ENCODE results near the gene MAPK8IP3.
"Not testable (repeated sequence)": the region's sequence is repeated elsewhere in the genome, so short reads cannot be mapped to it uniquely, and the experiment has no call there.

Gene MAPK8IP3

DNA sequence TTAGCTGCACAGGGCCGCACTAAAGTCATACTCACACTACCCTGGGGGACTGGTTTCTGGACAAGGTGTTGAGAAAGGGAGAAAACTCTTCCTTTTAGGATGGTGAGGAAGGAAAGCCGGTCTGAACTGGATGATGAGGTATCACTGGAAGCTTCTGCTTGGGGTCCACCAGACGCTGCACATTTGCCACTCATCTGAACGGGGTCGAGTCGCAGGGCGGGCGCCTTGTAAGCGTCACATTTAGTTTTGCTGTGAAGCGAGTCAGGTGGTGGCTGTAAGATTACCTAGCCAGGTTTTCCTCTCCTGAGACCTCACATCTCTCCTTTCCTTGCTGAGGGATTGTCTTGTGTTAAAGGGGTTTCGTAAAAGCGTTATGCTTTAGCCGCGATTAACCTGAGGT, 25.6 kb upstream of the MAPK8IP3 start:
- DNase-seq = no peak

DNA sequence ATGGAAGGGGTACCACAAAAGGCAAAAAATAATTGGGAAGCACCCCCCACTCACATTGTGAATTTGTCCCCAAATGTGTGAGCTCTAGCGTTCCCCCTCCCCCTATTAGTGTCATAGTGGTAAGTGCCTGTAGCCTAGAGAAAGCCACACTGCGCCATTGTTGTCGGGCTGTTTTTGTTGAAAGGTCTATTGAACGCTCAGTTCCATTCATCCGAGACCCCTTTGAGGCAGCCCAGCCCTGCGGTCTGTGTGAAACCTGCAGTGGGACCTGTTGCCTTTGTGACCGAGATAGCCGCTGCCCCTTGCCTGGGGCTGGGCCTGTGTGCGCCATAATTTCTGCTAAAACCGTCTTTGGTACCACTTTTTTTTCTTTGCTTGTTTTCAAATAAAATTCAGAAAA, 25.0 kb upstream of the MAPK8IP3 start:
- no peak for DNase-seq

DNA sequence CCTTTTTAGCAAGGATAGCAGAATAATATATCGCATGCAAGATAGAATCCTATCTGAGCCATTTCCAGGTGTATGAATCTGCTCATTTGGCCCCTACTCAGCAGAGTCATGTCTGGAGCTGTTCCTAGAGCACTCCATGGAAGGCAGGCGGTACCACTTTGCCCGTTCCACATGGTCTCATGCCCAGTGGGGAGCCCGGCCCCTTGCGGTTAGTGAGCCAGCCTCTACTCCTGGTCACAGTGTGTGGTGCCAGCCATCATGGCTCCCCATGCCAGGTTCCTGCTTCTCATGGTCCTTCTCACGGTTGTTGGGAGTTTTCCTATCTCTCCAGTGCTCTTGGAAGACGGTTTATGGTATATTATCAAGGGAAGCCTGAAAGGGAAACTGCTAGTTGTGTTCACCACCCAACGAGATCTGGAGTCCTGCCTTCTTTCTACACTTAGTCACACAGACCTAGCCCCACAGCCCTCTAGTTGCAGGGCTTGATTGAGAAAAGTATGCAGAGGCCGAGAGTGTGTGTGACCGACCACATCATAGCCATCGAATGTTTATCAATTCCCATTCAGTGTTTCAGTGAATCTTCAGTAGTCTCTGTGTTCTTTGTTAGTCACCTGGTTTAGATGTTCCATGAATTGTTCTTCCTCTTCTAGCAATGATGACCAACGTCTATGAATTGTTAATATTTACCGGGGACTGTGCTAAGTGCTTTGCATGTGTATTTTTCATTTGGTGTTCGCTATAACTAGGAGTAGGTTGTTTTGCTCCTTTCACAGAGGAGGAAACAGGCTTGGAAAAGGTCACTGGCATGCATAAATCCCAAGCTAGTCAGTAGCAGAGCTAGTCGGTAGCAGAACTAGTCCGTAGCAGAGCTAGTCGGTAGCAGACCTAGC, 18.3 kb upstream of the MAPK8IP3 start:
- no peak for DNase-seq

DNA sequence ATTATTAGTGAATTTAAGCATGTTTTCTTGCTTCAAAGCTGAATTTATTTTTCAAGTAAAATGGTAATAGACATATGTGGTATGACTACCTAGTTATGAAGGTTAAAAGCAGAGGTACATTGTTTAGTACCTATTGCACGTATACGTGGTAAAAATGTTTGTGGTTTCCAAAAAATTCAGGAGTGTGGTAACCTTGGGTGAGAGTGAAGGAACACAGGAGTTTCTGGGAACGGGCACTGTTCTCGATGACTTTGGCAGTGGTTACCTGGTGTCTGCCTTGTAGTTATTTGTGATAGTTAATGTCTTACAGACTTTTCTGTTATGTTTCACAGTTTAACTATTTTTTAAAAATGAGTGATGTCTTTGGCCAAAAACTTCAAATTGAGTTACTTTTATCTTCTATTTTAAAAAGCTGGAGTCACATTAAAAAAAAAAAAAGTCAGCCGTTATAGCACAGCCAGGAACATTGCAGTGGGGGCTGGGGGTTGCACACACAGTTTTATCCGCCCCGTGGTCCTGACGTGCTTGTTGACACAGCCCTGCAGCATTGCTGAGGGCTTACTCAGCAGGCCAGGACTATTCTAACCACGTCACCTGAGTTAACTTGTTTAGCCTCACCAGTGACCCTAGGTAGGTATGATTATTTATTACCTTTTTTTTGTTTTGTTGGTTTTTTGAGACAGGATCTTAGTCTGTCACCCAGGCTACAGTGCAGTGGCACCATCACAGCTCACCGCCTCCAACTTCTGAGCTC, 17.0 kb upstream of the MAPK8IP3 start:
- DNase-seq = no peak

DNA sequence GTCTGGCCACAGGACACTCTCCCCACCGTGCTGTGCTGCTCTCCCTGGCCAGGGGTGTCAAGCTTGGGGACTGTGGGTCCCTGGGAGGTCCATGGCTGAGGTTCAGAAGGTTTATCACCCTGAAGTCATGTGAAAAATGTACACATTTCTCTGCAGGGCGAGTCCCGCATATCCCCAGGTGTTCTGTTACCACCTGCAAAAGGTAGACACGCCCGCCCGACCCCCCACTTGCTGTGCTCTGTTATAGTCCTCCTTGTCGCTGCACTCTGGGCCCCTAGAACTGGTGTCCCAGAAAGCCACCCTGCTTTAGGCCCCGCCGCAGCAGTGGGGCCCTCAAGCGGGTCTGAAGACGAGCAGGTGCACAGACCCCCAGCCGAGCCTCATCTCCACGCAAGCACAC, 16.1 kb upstream of the MAPK8IP3 start:
- DNase-seq = no peak

DNA sequence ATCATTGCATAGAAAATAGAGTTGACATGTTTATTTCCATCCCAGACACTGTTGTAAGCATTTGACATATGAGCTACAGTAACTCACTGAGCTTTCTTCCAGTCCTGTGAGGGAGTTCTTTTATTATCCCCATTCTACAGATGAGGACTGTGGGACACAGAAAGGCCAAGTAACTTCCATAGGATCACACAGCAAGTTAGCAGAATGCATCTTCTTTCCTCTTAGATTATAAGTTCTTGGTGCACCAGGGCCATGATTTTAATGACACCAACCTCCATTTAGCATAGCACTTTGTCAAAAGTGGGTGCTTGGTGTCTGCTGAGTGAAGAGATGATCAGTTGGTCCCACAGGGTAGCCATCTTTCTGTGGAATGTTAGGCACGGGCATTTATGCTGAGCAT, 15.2 kb upstream of the MAPK8IP3 start:
- no peak for DNase-seq

DNA sequence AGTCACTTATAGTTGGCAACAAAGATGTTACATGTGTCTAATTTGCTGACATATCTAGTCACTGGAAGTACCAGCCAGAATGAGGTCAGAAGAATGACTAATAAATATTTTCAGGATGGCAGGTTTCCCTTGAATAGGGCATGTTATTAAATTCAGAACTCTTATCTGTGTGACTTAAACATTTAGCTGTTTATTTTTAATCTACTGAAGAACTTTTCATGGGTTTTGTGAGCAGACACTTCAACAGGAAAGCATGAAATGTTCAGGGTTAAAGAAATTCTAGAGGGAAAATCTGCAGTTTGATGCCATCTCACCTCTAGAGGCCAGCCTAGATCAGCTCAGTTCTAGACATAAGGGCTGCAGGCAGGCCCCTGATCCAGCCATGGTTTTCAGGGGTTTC, 14.7 kb upstream of the MAPK8IP3 start:
- DNase-seq = no peak

DNA sequence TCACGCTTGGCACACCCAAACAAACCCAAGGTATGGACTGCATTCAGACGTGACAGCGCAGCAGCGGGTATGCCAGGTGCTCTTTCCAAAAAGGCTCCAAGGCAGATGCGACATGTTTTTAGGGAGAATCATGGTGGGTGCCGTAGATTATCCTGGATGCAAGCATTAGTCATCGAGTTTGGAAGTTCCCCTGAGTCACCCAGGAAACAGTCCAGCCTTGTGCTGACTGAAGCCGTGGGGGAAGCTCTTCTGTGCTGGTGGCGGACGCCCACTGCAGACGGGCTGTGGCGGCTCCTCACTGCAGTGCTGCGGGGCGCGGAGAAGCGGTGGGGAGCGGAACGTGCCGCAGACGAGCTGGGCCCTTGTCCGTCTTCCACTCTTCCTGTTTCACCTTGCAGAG, 14.0 kb upstream of the MAPK8IP3 start:
- DNase-seq = no peak

DNA sequence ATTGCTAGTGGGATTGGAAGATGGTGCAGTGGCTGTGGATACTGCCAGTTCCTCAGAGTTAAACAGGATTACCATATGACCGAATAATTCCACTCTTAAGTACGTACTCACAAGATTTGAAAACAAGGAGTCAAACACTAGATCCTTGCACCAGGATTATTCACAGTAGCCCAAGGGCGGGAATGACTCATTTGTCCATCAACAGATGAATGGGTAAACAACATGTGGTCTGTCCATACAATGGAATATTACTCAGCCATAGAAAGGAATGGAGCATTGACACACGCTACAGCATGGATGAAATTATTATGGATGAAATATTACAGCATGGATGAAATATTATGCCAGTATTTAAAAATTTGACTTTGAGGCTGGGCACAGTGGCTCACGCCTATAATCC, 9.1 kb upstream of the MAPK8IP3 start:
- no peak for DNase-seq

DNA sequence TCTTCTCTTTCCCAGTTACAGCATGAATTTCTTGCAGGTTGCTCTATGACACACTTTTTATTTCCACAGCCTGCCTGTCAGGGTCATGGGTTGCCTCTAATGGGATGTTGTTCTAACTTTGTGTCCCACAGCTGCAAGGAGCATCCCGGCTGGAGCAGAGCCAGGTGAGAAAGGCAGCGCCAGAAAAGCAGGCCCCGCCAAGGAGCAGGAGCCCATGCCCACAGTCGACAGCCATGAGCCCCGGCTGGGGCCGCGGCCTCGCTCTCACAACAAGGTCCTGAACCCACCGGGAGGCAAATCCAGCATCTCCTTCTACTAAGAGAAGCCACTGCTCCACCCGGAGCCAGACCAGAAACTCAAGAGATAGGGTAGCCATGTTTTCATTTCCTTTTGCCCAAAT, 7.3 kb upstream of the MAPK8IP3 start:
- DNase-seq = no peak

DNA sequence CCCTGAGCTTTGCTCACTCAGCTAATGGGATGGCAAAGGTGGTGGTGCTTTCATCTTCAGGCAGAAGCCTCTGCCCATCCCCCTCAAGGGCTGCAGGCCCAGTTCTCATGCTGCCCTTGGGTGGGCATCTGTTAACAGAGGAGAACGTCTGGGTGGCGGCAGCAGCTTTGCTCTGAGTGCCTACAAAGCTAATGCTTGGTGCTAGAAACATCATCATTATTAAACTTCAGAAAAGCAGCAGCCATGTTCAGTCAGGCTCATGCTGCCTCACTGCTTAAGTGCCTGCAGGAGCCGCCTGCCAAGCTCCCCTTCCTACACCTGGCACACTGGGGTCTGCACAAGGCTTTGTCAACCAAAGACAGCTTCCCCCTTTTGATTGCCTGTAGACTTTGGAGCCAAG, 5.7 kb upstream of the MAPK8IP3 start:
- no peak for DNase-seq

DNA sequence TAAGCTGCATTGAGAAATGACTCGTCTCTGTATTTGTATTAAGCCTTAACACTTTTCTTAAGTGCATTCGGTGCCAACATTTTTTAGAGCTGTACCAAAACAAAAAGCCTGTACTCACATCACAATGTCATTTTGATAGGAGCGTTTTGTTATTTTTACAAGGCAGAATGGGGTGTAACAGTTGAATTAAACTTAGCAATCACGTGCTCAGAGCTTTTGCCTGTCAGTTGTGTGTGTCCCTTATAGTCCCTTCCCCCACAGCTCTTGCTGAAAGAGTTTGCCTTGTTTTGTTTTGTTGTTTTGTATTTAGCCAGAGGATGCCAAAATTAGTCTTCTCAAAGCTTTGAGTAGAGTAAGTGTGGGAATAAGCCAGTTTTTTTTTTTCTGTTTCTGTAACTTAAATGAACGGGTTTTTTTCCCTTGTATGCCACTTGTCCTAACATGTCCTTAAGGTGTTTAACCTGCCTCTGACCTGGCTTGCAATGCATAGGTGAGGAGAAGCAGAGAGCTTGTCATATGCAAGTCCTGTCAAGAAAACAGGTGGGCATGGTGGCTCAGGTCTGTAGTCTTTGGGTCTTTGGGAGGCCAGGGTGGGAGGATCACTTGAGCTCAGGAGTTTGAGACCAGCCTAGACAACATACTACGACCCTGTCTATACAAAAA, 4.6 kb upstream of the MAPK8IP3 start:
- no peak for DNase-seq

DNA sequence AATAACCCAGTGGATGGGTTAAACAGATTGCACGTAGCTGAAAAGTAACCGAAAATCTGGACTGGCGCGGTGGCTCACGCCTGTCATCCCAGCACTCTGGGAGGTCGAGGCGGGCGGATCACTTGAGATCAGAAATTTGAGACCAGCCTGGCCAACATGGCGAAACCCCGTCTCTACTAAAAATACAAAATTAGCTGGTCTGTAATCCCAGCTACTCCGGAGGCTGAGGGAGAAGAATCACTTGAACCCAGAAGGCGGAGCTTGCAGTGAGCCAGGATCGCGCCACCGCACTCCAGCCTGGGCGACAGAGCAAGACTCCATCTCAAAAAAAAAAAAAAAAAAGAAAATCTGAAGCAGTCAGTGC, 689 bp upstream of the MAPK8IP3 start:
- not testable (repeated sequence) for DNase-seq

DNA sequence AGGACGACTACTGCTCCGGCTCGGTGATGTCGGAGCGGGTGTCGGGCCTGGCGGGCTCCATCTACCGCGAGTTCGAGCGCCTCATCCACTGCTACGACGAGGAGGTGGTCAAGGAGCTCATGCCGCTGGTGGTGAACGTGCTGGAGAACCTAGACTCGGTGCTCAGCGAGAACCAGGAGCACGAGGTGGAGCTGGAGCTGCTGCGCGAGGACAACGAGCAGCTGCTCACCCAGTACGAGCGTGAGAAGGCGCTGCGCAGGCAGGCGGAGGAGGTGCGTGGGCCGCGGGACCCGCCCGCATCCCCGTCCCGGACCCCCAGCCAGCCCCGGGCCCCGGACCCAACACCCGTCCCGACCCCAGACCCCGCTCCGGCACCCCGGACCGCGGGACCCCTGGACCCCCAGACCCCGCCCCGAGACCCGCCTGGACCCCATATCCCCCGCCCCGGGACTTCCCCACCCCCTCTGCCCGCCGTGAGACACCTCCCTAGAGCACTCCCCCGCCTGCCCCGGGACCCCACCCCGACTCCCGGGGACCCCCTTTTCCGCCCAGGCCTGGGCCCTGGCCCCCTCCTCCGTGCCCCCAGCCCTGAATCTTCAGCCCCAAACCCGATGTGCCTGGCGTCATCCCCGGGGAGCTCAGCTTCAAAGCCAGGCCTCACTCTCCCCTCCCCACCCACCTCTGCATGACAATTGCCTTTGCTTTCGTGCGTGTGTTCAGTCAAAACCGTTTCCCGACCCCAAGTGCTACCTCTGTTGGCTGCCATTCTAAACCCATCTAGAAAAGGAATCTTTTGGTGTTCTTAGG, 594 bp downstream of the MAPK8IP3 start:
- no peak for DNase-seq

DNA sequence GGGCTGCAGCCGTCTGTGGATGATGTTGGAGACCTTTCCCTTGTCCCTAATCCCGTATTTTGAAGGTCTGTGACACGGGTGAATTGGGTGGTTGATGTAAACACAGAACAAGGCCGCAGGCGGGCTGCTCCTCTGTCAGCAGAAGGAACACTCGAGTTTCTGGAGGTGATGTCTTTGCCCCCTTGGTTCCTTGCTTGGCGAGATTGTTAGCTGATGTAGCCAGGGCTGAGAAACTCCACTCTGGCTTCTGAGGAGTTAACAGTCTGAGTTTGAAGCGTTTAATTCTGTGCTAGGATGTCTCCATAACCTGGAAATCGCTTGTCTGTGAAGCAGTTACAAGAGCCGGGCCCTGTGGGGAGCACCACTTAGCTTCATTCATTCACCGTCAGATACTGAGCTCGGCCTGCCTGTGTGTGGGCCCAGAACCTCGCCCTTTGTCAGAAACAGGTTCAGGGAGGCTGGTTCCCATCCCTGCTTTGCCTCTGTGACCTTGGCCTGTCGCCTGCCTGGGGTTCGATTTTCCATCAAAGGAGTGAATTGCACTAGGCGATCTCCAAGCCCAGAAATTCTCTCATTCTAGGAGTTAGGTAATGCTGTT, 1.3 kb downstream of the MAPK8IP3 start:
- DNase-seq = peak; percentile 63

DNA sequence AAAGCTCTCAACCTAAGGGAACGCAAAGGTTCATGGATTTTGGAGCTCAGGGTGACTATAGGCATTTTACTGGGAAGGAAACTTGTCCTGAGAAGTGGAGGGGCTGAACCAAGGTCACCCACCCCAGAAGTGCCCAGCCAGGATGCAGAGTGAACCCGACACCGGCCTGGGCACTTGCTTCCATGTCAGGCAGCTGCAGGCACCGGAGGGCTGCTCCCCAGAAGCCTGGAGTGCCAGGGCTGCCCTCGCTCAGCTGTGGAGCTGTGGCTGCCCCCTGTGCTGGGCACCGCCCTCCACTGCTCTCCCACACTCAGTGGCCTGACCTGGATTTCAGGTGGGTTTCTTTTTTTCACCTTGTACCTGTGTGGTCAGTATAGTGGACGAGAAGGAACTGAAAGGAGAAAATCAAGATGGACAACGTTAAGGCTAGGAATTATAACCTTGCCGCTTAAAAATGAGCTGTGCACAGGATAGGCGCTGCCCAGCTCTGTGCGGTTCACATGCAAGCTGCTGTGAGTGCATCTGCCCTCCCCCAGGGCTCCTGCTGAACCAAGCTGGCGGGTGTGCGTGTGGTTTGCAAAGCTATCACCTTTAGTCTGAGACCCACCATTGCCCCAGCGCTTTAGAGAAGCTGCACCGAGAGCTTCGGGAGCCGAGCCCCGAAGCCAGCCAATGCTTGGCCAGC, 2.2 kb downstream of the MAPK8IP3 start:
- DNase-seq = no peak

DNA sequence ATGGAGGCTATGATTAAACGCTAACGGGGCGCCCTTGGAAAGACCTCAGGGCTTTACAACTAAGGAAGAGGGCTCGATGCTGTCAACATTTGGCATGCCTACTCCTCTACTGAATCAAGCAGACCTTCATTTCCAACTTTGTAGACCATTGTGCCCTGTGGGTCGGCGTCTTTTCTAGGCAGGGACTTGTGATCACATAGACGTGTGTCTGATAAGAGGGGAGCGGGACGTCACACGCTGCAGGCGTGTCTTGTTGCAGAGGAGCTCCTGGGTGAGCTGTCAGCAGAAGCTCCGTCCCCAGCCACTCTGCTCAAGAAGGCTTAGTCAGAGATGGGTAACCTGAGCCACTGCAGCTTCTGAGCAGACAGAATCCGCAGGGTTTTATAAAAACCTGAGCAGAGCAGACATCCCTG, 2.8 kb downstream of the MAPK8IP3 start:
- DNase-seq = no peak

DNA sequence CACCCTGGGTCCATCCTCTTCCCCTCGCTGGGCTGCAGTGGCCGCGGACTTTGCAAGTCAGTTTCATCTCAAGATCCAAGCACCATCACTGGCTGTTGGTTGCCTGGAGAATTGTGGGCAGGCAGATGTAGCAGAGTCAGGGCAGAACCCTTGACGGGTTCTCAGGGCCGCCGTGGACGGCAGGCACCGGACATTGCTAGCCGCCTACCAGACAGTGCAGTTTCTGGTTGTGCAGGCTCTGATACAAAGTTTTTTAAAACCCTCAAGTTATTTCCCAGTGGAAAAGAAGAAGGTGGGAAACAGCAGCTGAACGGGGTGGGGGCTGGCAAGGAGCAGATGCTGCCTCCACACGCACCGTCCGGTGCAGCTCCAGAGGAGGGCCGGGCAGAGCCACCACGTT, 3.4 kb downstream of the MAPK8IP3 start:
- no peak for DNase-seq

DNA sequence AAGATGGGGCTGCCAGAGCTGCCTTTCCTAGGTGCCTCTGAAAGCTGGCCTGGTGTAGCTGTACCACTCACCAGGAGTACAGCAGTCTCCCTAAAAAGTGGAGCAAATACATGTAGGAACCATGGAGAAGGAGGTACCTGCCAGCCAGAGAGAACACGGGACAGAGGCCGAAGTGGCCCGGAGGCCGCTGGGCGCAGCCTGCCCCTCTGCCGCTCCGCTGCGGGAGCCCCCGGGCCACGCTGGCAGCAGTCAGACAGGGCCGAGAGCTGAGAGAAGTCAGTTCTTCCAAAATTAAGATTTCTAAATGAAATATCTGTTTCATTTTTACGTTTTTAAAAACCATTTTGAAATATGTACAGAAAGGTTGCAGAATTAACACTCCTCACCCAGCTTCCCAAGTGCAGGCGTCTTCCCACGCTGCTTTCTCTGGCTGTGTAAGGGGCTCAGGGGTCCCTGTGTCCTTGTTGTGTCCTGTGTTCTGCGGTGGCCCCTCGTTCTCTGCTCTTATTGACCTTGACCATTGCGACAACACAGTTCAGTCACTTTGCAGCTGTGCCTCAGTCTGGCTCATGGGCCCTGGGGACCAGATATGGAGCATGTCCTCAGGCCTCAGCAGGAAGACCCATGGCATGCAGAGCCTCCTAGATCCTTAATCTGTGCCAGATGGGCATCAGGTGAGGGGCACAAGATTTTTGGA, 5.0 kb downstream of the MAPK8IP3 start:
- DNase-seq = no peak

DNA sequence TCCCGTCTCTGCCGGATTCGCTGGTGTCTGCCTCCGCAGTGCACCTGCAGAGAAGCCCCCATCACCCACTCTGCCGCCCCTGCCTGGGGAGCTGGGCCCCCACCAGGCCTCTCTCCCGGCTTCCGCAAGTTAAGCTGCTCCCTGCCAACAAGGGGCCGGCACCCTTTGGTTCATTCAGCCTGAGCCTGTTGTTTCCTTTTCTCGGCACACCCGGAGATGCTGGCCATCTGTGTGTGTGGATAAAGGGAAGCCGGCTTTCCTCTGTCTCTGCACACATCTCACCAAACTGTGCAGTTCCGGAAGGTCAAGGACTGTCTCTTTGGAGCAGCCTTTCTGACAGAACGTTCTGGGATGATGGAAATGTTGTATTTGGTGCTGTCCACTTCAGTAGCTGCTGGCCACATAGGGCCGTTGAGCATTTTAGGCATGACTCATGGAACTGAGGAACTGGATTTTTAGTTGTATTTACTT, 6.8 kb downstream of the MAPK8IP3 start:
- DNase-seq = no peak

DNA sequence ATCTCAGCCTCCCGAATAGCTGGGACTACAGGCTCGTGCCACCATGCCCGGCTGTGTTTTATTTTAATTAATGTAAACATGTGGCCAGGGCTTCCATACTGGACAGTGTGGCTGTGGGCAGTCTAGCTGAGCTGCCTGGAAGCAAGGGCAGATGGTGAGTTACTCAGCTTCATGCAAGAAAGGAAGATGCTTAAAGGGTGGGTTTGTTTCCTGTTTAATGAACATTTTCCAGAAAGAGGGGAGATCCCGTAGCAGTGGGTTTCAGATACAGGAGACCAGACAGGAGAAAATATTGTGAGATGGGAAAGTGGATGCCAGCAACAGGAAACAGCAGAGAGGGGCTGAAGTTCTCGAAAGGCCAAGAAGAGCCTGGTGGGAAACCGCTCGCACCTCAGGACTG, 7.3 kb downstream of the MAPK8IP3 start:
- DNase-seq = no peak

All from retina (tissue), 1 donor.